Measurements from ENCODE around the gene FIGNL2.

The FIGNL2 gene

DNA sequence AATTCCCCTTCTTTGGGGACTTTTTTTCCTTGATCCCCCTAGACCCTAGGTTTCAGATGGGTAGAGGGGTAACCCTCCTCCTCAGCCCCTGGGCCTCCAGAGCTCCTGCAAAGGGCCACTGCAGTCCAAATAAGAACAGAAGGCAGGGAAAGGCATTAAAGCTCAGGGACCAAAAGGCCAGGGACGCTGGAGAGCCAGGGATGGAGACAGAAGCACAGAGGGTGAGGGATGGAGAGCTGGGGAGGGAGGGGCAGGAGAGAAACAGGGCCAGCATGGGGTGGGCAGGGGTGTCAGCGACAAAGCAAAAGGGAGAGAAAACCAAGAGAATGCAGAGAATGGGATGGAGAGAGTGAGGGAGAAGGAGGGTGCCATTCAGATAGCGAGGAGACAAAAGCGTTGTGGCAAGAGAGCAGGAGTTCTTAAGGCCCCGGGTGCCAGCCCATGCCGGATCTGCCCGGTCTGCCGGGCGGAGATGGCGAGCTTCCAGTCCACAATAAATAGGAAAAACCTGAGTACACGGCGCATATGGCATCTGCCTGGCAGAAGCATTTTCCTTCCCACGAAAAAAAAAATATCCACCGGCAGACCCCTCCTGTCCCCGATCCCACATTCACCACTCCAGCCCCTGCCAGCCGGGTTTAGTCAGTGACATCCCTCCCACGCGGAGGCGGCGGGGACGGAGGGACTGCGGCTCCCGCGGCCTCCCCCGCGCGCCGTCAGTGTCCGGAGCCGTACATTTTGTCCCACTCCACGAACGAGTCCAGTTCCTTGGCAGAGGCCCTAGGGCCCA is 28.6 kb downstream of the FIGNL2 start:
- TF ChIP-seq, protein P1, sequence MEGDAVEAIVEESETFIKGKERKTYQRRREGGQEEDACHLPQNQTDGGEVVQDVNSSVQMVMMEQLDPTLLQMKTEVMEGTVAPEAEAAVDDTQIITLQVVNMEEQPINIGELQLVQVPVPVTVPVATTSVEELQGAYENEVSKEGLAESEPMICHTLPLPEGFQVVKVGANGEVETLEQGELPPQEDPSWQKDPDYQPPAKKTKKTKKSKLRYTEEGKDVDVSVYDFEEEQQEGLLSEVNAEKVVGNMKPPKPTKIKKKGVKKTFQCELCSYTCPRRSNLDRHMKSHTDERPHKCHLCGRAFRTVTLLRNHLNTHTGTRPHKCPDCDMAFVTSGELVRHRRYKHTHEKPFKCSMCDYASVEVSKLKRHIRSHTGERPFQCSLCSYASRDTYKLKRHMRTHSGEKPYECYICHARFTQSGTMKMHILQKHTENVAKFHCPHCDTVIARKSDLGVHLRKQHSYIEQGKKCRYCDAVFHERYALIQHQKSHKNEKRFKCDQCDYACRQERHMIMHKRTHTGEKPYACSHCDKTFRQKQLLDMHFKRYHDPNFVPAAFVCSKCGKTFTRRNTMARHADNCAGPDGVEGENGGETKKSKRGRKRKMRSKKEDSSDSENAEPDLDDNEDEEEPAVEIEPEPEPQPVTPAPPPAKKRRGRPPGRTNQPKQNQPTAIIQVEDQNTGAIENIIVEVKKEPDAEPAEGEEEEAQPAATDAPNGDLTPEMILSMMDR (IDR thresholded peaks at IDR 0.05; ENCODE audit: control extremely low read depth, extremely low read depth, low read depth, missing control alignments), result no peak
- ChIA-PET POLR2A (no interaction called here), CTCF (no interaction called here)
- DNase-seq (ENCODE audit: extremely low spot score), result no peak

DNA sequence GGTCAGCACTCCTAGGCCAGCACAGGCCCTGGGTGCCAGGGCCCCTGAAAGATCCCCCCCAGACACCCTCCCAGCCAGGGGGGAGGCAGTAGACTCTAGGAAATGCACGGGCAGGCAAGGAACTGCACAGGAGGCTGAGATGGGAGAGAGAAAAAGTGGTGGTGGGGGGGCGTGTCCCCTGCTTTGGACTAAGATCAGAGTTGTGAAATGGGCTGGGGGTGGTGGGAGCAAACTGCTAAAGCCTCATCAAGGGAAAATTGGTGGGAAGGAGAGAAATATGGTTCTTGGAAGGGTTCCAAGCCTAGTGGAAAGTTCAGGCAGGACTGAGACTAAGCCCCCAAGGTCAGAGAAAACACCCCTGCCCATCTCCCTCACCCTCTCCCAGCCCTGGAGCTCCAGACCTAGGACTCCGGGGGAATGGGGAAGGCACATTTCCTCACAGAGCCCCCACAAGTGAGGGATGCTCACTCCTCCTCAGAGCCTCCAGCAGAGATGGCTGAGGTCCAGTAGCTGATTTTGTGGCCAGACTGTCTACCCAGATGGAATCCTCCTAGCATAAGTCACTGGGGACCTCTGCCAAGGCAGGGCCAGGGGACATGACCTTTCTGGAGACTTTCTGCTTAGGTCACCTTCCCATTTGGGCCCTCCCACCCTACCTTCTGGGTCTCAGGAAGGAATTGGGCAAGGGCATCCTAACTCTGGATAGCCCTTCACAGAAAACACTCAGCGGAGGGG is 29.8 kb downstream of the FIGNL2 start:
- DNase-seq (ENCODE audit: extremely low spot score), result no peak

DNA sequence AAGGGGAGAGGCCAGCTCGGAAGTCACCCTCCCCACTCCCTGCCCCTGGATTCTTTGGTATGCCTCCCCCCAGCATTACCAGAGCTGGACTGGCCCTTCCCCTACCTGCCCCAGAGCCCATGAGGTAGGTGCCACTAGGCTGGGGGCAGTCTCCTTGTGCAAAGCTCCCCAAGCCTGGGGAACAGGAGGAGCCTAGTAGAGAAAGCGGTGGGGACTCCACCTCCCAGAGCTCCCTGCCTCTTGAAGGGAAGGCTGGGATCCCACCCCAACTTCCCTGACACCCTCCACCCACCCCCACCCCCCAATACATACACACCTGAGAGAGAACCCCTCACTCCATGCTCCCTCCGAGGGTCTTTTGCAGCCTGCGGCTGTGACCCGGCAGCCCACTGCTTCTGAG is 30.4 kb downstream of the FIGNL2 start:
- POLR2A ChIA-PET, result no interaction called here
- CTCF ChIA-PET, result interaction anchor here (1.2 kb wide), 1 partner anchor 19 kb away, joined by 3 read pairs; no protein-coding TSS in a partner anchor
- TF ChIP-seq, protein P1 (IDR thresholded peaks at IDR 0.05; ENCODE audit: control extremely low read depth, extremely low read depth, low read depth, missing control alignments), result no peak
- DNase-seq (ENCODE audit: extremely low spot score), result no peak

More for the DNA sequence above, 29.8 kb downstream of the FIGNL2 start:
- CTCF ChIA-PET, result no interaction called here
- TF ChIP-seq, protein P1 (IDR thresholded peaks at IDR 0.05; ENCODE audit: control extremely low read depth, extremely low read depth, low read depth, missing control alignments), result no peak
- POLR2A ChIA-PET, result no interaction called here

DNA sequence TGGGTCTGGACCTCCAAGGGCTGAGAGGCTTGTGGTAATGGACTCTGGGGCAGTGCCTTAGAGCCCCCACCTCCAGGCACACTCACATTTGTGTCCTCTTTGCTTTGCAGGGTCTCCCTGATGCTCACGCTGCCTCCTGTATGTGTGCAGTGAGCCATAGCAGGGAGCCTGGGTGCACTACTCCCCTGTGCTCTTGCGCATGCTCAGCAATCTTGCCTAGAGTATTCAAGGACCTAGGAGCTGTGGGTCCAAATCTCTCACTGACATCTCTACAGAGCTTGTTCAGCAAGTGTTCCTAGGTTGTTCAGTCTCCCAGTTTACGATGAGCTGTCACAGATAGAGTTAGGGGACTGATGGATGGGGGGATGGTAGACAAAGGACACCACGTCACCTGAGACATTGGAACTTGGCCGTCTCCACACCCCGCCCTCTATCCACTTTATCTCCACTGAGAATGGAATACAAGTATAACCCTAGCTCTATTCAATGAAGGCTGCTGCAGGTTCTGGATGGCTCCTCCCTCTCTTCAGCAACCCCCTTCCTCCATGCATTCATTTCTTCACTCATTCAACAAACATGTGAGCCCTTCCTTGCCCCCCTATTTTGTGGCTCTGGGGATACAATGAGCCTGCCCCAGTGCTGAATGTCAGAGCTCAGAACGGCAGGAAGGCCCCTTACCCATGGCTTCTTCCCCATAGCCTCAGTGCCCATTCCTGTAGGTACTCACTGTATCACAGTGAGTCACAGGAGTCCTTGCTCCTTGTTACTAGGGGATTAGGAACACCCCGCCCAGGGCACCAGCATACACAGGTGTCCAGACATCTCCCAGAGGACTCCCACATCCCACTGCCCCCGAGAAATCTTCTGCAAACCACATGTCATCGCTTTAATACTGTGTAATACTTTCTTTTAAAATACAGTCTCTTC is 31.2 kb downstream of the FIGNL2 start:
- ChIA-PET CTCF (interaction anchor here (1.2 kb wide), 1 partner anchor 19 kb away, joined by 3 read pairs; no protein-coding TSS in a partner anchor), POLR2A (no interaction called here)
- no peak for DNase-seq (ENCODE audit: extremely low spot score)
- TF ChIP-seq, protein P1 (IDR thresholded peaks at IDR 0.05; ENCODE audit: control extremely low read depth, extremely low read depth, low read depth, missing control alignments), result no peak

DNA sequence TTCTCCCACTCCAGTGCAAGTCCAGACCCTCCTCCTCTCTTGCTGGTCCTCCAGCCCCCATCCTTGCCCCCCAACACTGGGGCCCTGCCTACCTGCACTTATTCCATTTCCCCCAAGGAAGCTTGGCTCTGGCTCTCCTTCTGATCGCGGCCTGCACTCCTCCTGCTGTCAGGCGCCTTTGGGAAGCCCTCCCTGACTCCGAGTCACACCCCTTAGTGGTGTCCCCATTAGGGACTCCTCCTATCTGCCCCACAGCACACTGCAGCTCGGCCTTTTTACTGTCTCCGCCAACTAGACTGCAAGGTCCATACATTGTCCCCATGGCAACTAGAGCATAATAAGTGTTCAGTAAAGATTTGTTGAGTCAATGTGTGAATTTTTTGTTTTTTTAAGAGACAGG is 32.9 kb downstream of the FIGNL2 start:
- POLR2A ChIA-PET, result no interaction called here
- CTCF ChIA-PET, result interaction anchor here (1.3 kb wide), 1 partner anchor 15 kb away, joined by 3 read pairs; no protein-coding TSS in a partner anchor

More for the DNA sequence above, 32.9 kb downstream of the FIGNL2 start:
- DNase-seq (ENCODE audit: extremely low spot score), result no peak
- TF ChIP-seq, protein P1 (IDR thresholded peaks at IDR 0.05; ENCODE audit: control extremely low read depth, extremely low read depth, low read depth, missing control alignments), result no peak
